Heart right ventricle (tissue), 16 donors: ENCODE results near the gene BMP4. TPM values are rescaled to one million over a fixed set of nuclear protein-coding genes. Genes with fewer than 3 reads are reported as not detected.
"Not testable (repeated sequence)": the region's sequence is repeated elsewhere in the genome, so short reads cannot be mapped to it uniquely, and the experiment has no call there.

Experiments
- ATAC-seq, 8 donors: fragments of 200-7000 bp; cut with Tn5 transposase; one replicate each; pipeline ENCODE4 v1.9.1; 2020; ENCODE audit warnings: mild to moderate bottlenecking in 8 of 8, moderate library complexity in 8 of 8, moderate number of reproducible peaks in 1 of 8
- DNase-seq, 2 donors: peaks; one replicate each; pipeline ENCODE4 v3.0.0-alpha.2; 2020
- H3K27ac ChIP-seq, 10 donors: fragments of 200-600 bp; sonication (generic) in 2 of 10; one replicate each; pipeline versions ENCODE4 v1.5.0 to v1.8.0; 2020 to 2022; ENCODE audit warnings: mild to moderate bottlenecking in 3 of 10
- H3K27me3 ChIP-seq, 7 donors: fragments of 200-600 bp; one replicate each; pipeline ENCODE4 v1.8.0; 2021 to 2022; ENCODE audit warnings: mild to moderate bottlenecking in 2 of 7
- H3K36me3 ChIP-seq, 9 donors: fragments of 200-600 bp; sonication (generic) in 1 of 9; one replicate each; pipeline versions ENCODE4 v1.5.0 to v1.8.0; 2020 to 2022; ENCODE audit warnings: mild to moderate bottlenecking in 2 of 9
- H3K4me1 ChIP-seq, 9 donors: fragments of 200-600 bp; sonication (generic) in 1 of 9; one replicate each; pipeline versions ENCODE4 v1.5.0 to v1.8.0; 2020 to 2022; ENCODE audit warnings: mild to moderate bottlenecking in 4 of 9
- H3K4me3 ChIP-seq, 10 donors: fragments of 200-600 bp; sonication (generic) in 2 of 10; one replicate each; pipeline versions ENCODE4 v1.5.0 to v1.8.0; 2020 to 2022; ENCODE audit warnings: mild to moderate bottlenecking in 7 of 10, moderate library complexity in 2 of 10
- H3K9me3 ChIP-seq, 11 donors: fragments of 200-600 bp in 10 of 11; sonication (generic) in 2 of 11; one replicate each; pipeline versions ENCODE4 v1.5.0 to v1.8.0; 2013 to 2022; ENCODE audit warnings: mild to moderate bottlenecking in 2 of 11, control low read depth in 1 of 11, moderate library complexity in 1 of 11
- CTCF ChIP-seq, 9 donors: fragments of 200-600 bp; sonication (generic) in 2 of 9; IDR thresholded peaks; one replicate each; pipeline versions ENCODE4 v1.5.0 to v1.8.0; 2021 to 2022; ENCODE audit warnings: antibody characterized with exemption in 9 of 9, mild to moderate bottlenecking in 5 of 9, moderate library complexity in 1 of 9
- WGBS, 2 donors: extraction: QIAGEN DNeasy Blood & Tissue Kit; methylation state at CpG; one replicate each; pipeline ENCODE4 v1.1.7; 2013; ENCODE audit warnings: inconsistent platforms in 1 of 2; 5-methylcytosine and 5-hydroxymethylcytosine counted together
- intact Hi-C, 10 donors: fragments of 100-400 bp; cut with DNase I; formaldehyde crosslinking; loops; one replicate each; pipeline versions ENCODE4 v1.11.1 to v1.14.2; 2022
- polyA plus RNA-seq, 2 donors: library from polyadenylated mRNA; stranded (reverse); fragments of 200-250 nt; gene quantifications; one replicate each; pipeline ENCODE4 v1.2.3, GENCODE V29; 2013
- total RNA-seq, 10 donors: library from RNA; stranded (reverse); fragmentation: NEBNext Ultra II Directional in 3 of 10; extraction: Animal tissue kit (Norgen Biotek cat#: 25700) in 3 of 10; gene quantifications; one replicate each; pipeline versions ENCODE4 v1.2.1 to v1.2.4, GENCODE V29; 2021 to 2023
- donor health status: Arrhythmogenic right ventricular cardiomyopathy.
- donor health status: ischemic (EF 13 %, LVEDD 7.1; RV severe dilation, severe dysfunction).
- donor health status: healthy with polysubstance abuse.
- donor health status: DM: no; HTN: yes; CAD: no.
- donor health status: DM: no; HTN: no; CAD: no.
- donor health status: ischemic (EF 25% LVEDD 6.9; RV normal size, moderate dysfunction).
- donor health status: ischemic (EF 25% LVEDD 5.7; RV mildly dilated, moderate dysfunction).
- donor health status: healthy.
- donor health status: DM: yes; HTN: yes; CAD: no.
- donor health status: Ischemic cardiomyopathy.
- donor health status: ischemic (EF 35%, LVEDD 5.7; RV mildly dilated, moderate dysfunction).
- donor health status: nonischemic (EF 11% LVEDD 7.7; RV severe dilation, severe dysfunction).
- donor health status: DM: yes; HTN: yes; CAD: no.
- donor health status: PGD.
- donor health status: ischemic (EF 29% LVEDD 5.4; RV normal size, mild dysfunction).
- donor health status: nonischemic (EF 23%, LVEDD 6.1; RV moderate dilation, normal function).

The BMP4 gene
- total and polyA plus RNA-seq, 12 donors = 4.4 to 10.6 (median 5.4) TPM

GRCh38 chr14:53990978-53991377, 34.4 kb upstream of the BMP4 start:
- H3K27ac ChIP-seq = no peak overlapping the region
- no peak for TF ChIP-seq CTCF (IDR thresholded peaks at IDR 0.05)
- no peak for DNase-seq
- no peaks in the 10 kb centered on the region for H3K36me3 ChIP-seq
- intact Hi-C loops = no loop called here
- H3K9me3 ChIP-seq = peaks cover 0 to 8% (median 0%) of the 10 kb centered on the region in 11 donors
- ATAC-seq = no peak
- H3K27me3 ChIP-seq = no peaks in the 10 kb centered on the region
- H3K4me3 ChIP-seq = no peak overlapping the region
- no peaks in the 10 kb centered on the region for H3K4me1 ChIP-seq
- WGBS, 2 donors = 42 to 76% methylated on average over 2 of the region's 2 CpGs

GRCh38 chr14:53986718-53987117, 30.1 kb upstream of the BMP4 start:
- peaks cover 0 to 27% (median 14%) of the 10 kb centered on the region in 11 donors for H3K9me3 ChIP-seq
- intact Hi-C loops, H3K27me3 ChIP-seq, ATAC-seq, H3K36me3 ChIP-seq, H3K4me3 ChIP-seq, H3K4me1 ChIP-seq, H3K27ac ChIP-seq, DNase-seq: not testable (repeated sequence)
- WGBS, 2 donors = 74 to 75% methylated on average over 3 of the region's 3 CpGs

- H3K27me3 ChIP-seq, DNase-seq, ATAC-seq, intact Hi-C loops, H3K4me3 ChIP-seq, H3K4me1 ChIP-seq, H3K36me3 ChIP-seq, H3K27ac ChIP-seq: not testable (repeated sequence)
- 97 to 98% methylated on average over 2 of the region's 2 CpGs for WGBS, 2 donors
- H3K9me3 ChIP-seq = peaks cover 0 to 27% (median 14%) of the 10 kb centered on the region in 11 donors
Measured at GRCh38 chr14:53984958-53985357, 28.3 kb upstream of the BMP4 start.

- TF ChIP-seq CTCF (IDR thresholded peaks at IDR 0.05) = no peak
- no peak for DNase-seq
- peaks cover 0 to 27% (median 14%) of the 10 kb centered on the region in 11 donors for H3K9me3 ChIP-seq
Measured at GRCh38 chr14:53983112-53983511, 26.5 kb upstream of the BMP4 start.

GRCh38 chr14:53982546-53982945, 25.9 kb upstream of the BMP4 start:
- 89 to 90% methylated on average over 2 of the region's 2 CpGs for WGBS, 2 donors
- no peaks in the 10 kb centered on the region for H3K27me3 ChIP-seq
- peaks cover 0 to 27% (median 14%) of the 10 kb centered on the region in 11 donors for H3K9me3 ChIP-seq
- H3K27ac ChIP-seq = no peak overlapping the region
- intact Hi-C loops = no loop called here
- ATAC-seq (no peak), DNase-seq (no peak)
- no peaks in the 10 kb centered on the region for H3K36me3 ChIP-seq
- H3K4me1 ChIP-seq = peaks cover 0 to 18% (median 6%) of the 10 kb centered on the region in 9 donors
- TF ChIP-seq CTCF (IDR thresholded peaks at IDR 0.05) = no peak
- no peak overlapping the region for H3K4me3 ChIP-seq

More at GRCh38 chr14:53983112-53983511, 26.5 kb upstream of the BMP4 start:
- intact Hi-C loops = no loop called here
- H3K27ac ChIP-seq = no peak overlapping the region
- H3K27me3 ChIP-seq = no peaks in the 10 kb centered on the region
- H3K4me1 ChIP-seq = peaks cover 0 to 17% (median 6%) of the 10 kb centered on the region in 9 donors
- no peak overlapping the region for H3K4me3 ChIP-seq
- ATAC-seq = no peak
- H3K36me3 ChIP-seq = no peaks in the 10 kb centered on the region
